Caco-2 (cell line): Measurements from ENCODE around the gene SMCO3. TPM values are rescaled to one million over a fixed set of nuclear protein-coding genes. Genes with fewer than 3 reads are reported as not detected.

Experiments
- BruUV-seq: library from RNA; stranded (reverse); fragments of 400-500 nt; replicated peaks from 2 replicates; lab custom pipeline; 2021; lab: Mats Ljungman, UMichigan
- CTCF ChIA-PET: fragments of 300-600 bp; sonication (Branson Sonifier 250); formaldehyde crosslinking; loops from one replicate; lab custom pipeline; 2022; ENCODE audit warnings: antibody characterized with exemption; lab: Charles Lee
- POLR2A ChIA-PET: fragments of 300-600 bp; sonication (Branson Sonifier 250); formaldehyde crosslinking; loops from one replicate; lab custom pipeline; 2022; ENCODE audit warnings: antibody characterized with exemption; lab: Charles Lee
- DNase-seq, 2 experiments: peaks; one replicate each; pipeline versions ENCODE4 v3.0.0 to v3.0.0-alpha.2; 2020 to 2022
- H3K27me3 ChIP-seq: replicated peaks from 2 replicates; pipeline ENCODE4 v1.6.0; 2011; ENCODE audit warnings: low read length; ENCODE audit not compliant: control insufficient read depth, insufficient read depth
- H3K36me3 ChIP-seq: 2 replicates; pipeline ENCODE4 v1.5.1; 2011; ENCODE audit warnings: low read length; ENCODE audit not compliant: control insufficient read depth, insufficient read depth
- H3K4me1 ChIP-seq: fragments of 250-450 bp; sonication (Bioruptor Pico); 2 replicates; pipeline ENCODE4 v1.5.1; 2020; ENCODE audit warnings: mild to moderate bottlenecking
- H3K4me3 ChIP-seq: 2 replicates; pipeline ENCODE4 v1.5.1; 2011; ENCODE audit warnings: low read depth, mild to moderate bottlenecking, control low read depth, low read length
- H3K9me3 ChIP-seq: fragments of 250-450 bp; sonication (Bioruptor Pico); 2 replicates; pipeline ENCODE4 v1.5.1; 2020; ENCODE audit warnings: mild to moderate bottlenecking, moderate library complexity
- H3K27ac Mint-ChIP-seq: one replicate; pipeline ENCODE4 v1.8.0; 2022; ENCODE audit warnings: mixed read lengths; ENCODE audit not compliant: unreplicated experiment
- H3K27me3 Mint-ChIP-seq: one replicate; pipeline ENCODE4 v1.8.0; 2022; ENCODE audit warnings: mixed read lengths; ENCODE audit not compliant: insufficient read depth, unreplicated experiment
- H3K36me3 Mint-ChIP-seq: one replicate; pipeline ENCODE4 v1.8.0; 2022; ENCODE audit warnings: mild to moderate bottlenecking, mixed read lengths; ENCODE audit not compliant: insufficient read depth, unreplicated experiment
- H3K4me1 Mint-ChIP-seq: one replicate; pipeline ENCODE4 v1.8.0; 2022; ENCODE audit warnings: low read depth, mixed read lengths; ENCODE audit not compliant: unreplicated experiment
- H3K4me3 Mint-ChIP-seq: one replicate; pipeline ENCODE4 v1.8.0; 2022; ENCODE audit warnings: mild to moderate bottlenecking, moderate library complexity, mixed read lengths; ENCODE audit not compliant: unreplicated experiment
- H3K9me3 Mint-ChIP-seq: one replicate; pipeline ENCODE4 v1.8.0; 2022; ENCODE audit warnings: mixed read lengths; ENCODE audit not compliant: unreplicated experiment
- intact Hi-C: fragments of 100-400 bp; cut with micrococcal nuclease; formaldehyde crosslinking; loops from one replicate; pipeline ENCODE4 v1.10.0; 2022; ENCODE audit not compliant: unreplicated experiment
- total RNA-seq: library from RNA; stranded (reverse); gene quantifications from 2 replicates; pipeline ENCODE4 v1.2.3, GENCODE V29; 2022
- TF ChIP-seq, protein P1 (sequence below), 2 experiments: fragments of 200-600 bp in 1 of 2; IDR thresholded peaks; 1 replicate in 1 of 2; 2 replicates in 1 of 2; pipeline versions ENCODE4 v1.5.1 to v1.8.0; 2011 to 2022; ENCODE audit warnings: antibody characterized with exemption in 1 of 2, control low read depth in 1 of 2, inconsistent platforms in 1 of 2, low read depth in 1 of 2, low read length in 1 of 2, mild to moderate bottlenecking in 1 of 2, moderate library complexity in 1 of 2; ENCODE audit not compliant: insufficient read depth in 1 of 2, severe bottlenecking in 1 of 2, unreplicated experiment in 1 of 2

SMCO3 gene
- total RNA-seq, 1 experiment from 2014 or later = not detected

DNA sequence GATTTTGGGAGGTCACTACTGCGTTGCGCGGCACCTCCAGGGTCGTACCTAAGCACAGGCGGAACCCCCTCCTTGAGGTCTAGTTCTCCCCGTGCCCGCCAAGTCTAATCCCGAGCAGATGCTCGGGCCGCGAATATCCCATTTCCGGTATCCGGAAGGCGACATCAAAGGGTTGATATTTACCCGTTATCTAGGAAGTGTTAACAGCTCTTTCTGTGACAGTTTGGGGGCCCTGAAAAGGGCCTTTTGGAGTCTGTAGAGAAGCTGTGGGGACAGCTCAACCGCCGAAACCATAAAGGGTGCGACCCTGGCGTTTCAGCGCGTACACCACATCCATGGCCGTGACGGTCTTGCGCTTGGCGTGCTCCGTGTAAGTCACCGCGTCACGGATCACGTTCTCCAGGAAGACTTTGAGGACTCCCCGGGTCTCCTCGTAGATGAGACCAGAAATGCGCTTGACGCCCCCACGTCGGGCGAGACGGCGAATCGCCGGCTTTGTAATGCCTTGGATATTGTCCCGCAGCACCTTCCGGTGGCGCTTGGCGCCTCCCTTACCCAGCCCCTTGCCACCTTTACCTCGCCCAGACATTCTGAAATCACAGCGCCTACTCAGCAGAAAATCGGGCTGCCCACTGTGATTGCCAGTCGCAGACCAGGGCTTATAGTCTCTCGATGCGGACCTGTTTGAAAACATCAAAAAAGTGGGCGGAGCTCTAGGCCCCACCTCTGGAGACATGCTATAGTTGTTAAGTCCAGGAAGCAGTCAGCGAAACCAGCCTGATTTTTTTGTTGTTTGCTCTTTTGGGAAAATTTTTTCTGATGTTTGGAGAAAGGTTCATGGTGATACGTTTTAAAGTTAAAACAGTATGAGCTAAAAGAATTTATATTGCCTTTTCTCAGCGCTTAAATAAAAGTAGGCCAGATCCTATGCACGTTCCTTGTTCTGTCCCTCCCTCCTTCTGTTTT, 43.2 kb downstream of the SMCO3 start:
- CTCF ChIA-PET = interaction anchor here (0.5 to 3.0 kb wide), 5 partner anchors 11 to 141 kb away, joined by 3 to 16 read pairs (median 5); partner anchors contain the start of genes C12orf60 and WBP11
- H3K36me3 ChIP-seq = peaks cover 2% of the 10 kb centered on the region; the same call in 1 of the 2 replicates
- intact Hi-C loops = loop anchor here (1.0 kb wide), 2 partner anchors 33 to 96 kb away; partner anchors contain the start of genes C12orf60 and WBP11

GRCh38 chr12:14769969-14770495, 44.0 kb downstream of the SMCO3 start:
- DNase-seq = peak; percentile 91 to 95
- ChIA-PET CTCF (interaction anchor here (1.2 to 3.0 kb wide), 4 partner anchors 12 to 141 kb away, joined by 3 to 16 read pairs (median 6); partner anchors contain the start of genes C12orf60 and WBP11), POLR2A (interaction anchor here (3.0 kb wide), 1 partner anchor 33 kb away, joined by 42 read pairs; the partner anchor contains the start of genes C12orf60 and WBP11)
- no peaks in the 10 kb centered on the region for H3K27me3 Mint-ChIP-seq
- peaks cover 2% of the 10 kb centered on the region; the same call in 1 of the 2 replicates for H3K36me3 ChIP-seq
- H3K9me3 ChIP-seq = peaks cover 16% of the 10 kb centered on the region
- intact Hi-C loops = loop anchor here (1.0 kb wide), 1 partner anchor 140 kb away; no protein-coding TSS in a partner anchor
- H3K4me1 Mint-ChIP-seq = peaks cover 20% of the 10 kb centered on the region
- H3K27me3 ChIP-seq = no peaks in the 10 kb centered on the region
- peak overlapping the region; percentile 96 for H3K4me3 ChIP-seq
- H3K4me3 Mint-ChIP-seq = peak overlapping the region; percentile 90
- no TSS peak for BruUV-seq
- peak overlapping the region; percentile 96 for H3K27ac Mint-ChIP-seq
- peaks cover 11% of the 10 kb centered on the region for H3K9me3 Mint-ChIP-seq
- H3K36me3 Mint-ChIP-seq = peaks cover 86% of the 10 kb centered on the region
- TF ChIP-seq, protein P1, sequence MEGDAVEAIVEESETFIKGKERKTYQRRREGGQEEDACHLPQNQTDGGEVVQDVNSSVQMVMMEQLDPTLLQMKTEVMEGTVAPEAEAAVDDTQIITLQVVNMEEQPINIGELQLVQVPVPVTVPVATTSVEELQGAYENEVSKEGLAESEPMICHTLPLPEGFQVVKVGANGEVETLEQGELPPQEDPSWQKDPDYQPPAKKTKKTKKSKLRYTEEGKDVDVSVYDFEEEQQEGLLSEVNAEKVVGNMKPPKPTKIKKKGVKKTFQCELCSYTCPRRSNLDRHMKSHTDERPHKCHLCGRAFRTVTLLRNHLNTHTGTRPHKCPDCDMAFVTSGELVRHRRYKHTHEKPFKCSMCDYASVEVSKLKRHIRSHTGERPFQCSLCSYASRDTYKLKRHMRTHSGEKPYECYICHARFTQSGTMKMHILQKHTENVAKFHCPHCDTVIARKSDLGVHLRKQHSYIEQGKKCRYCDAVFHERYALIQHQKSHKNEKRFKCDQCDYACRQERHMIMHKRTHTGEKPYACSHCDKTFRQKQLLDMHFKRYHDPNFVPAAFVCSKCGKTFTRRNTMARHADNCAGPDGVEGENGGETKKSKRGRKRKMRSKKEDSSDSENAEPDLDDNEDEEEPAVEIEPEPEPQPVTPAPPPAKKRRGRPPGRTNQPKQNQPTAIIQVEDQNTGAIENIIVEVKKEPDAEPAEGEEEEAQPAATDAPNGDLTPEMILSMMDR (IDR thresholded peaks at IDR 0.05; ENCODE audit: insufficient read depth in 1 of 2, low read depth in 1 of 2, low read length in 1 of 2, severe bottlenecking in 1 of 2, unreplicated experiment in 1 of 2) = peak; percentile 93 to 98
- peaks cover 13% of the 10 kb centered on the region; the same call in 1 of the 2 replicates for H3K4me1 ChIP-seq

More for the DNA sequence above, 43.2 kb downstream of the SMCO3 start:
- Histone ChIP-seq H3K4me3 (peak overlapping the region; percentile 96), H3K27me3 (no peaks in the 10 kb centered on the region), H3K4me1 (peaks cover 17% of the 10 kb centered on the region; the same call in 1 of the 2 replicates), H3K9me3 (peaks cover 9% of the 10 kb centered on the region)
- Mint-ChIP-seq H3K9me3 (peaks cover 11% of the 10 kb centered on the region), H3K4me3 (peak overlapping the region; percentile 90), H3K27ac (peak overlapping the region; percentile 96), H3K27me3 (no peaks in the 10 kb centered on the region), H3K4me1 (peaks cover 24% of the 10 kb centered on the region), H3K36me3 (peaks cover 86% of the 10 kb centered on the region)
- TF ChIP-seq, protein P1 (IDR thresholded peaks at IDR 0.05; ENCODE audit: insufficient read depth in 1 of 2, low read depth in 1 of 2, low read length in 1 of 2, severe bottlenecking in 1 of 2, unreplicated experiment in 1 of 2) = no peak
- peak; percentile 97 to 99 for DNase-seq
- TSS peak; percentile 57 for BruUV-seq
- POLR2A ChIA-PET = interaction anchor here (0.5 to 3.0 kb wide), 9 partner anchors 11 to 1018 kb away, joined by 3 to 42 read pairs (median 3); partner anchors contain the start of genes ATF7IP, C12orf60, EPS8 and GUCY2C
